Measurements from ENCODE around the gene DEK.
"Not testable (repeated sequence)": the region's sequence is repeated elsewhere in the genome, so short reads cannot be mapped to it uniquely, and the experiment has no call there.

The DEK gene, protein sequence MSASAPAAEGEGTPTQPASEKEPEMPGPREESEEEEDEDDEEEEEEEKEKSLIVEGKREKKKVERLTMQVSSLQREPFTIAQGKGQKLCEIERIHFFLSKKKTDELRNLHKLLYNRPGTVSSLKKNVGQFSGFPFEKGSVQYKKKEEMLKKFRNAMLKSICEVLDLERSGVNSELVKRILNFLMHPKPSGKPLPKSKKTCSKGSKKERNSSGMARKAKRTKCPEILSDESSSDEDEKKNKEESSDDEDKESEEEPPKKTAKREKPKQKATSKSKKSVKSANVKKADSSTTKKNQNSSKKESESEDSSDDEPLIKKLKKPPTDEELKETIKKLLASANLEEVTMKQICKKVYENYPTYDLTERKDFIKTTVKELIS

GRCh38 chr6:18264219-18264922 is at the start of gene DEK:
Gene DEK (minus strand): TSS chr6:18264530. CDS start chr6:18263987, 543 bp downstream.
- peak; percentile 76 for DNase-seq (ENCODE audit: low read depth)

GRCh38 chr6:18312368-18312767 is 48.0 kb upstream of the DEK start:
- no peak for DNase-seq (ENCODE audit: low read depth)

DNA sequence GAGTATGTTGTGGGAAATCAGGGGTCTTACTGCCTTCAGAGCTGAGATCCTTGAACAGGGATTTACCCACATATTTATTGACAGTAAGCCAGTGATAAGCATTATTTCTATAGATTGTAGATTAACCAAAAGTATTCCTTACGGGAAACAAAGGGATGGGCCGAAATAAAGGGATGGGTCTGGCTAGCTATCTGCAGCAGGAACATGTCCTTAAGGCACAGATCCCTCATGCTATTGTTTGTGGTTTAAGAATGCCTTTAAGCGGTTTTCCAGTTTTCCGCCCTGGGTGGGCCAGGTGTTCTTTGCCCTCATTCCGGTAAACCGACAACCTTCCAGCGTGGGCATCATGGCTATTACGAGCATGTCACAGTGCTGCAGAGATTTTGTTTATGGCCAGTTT is 45.7 kb upstream of the DEK start:
- not testable (repeated sequence) for DNase-seq (ENCODE audit: low read depth)

GRCh38 chr6:18309046-18309445 is 44.7 kb upstream of the DEK start:
- no peak for DNase-seq (ENCODE audit: low read depth)

- DNase-seq (ENCODE audit: low read depth): no peak
These were observed 43.9 kb upstream of the DEK start for GRCh38 chr6:18308070-18308735.

DNA sequence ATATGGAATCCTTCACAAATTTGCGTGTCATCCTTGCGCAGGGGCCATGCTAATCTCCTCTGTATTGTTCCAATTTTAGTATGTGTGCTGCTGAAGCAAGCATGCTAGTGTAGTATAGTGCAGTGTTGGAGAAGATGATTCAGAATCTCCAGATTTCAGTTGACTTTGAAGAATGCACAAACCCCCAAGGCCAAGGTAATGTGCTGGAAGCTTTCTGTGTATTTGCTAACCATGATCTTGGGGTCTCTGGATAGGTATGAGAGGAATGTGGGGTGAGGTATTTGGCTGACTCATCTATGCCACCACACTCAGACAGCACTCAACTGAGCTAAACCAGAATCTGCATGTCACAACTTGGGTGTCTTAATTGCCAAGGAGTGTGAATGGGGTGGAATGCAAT is 42.6 kb upstream of the DEK start:
- no peak for DNase-seq (ENCODE audit: low read depth)

DNA sequence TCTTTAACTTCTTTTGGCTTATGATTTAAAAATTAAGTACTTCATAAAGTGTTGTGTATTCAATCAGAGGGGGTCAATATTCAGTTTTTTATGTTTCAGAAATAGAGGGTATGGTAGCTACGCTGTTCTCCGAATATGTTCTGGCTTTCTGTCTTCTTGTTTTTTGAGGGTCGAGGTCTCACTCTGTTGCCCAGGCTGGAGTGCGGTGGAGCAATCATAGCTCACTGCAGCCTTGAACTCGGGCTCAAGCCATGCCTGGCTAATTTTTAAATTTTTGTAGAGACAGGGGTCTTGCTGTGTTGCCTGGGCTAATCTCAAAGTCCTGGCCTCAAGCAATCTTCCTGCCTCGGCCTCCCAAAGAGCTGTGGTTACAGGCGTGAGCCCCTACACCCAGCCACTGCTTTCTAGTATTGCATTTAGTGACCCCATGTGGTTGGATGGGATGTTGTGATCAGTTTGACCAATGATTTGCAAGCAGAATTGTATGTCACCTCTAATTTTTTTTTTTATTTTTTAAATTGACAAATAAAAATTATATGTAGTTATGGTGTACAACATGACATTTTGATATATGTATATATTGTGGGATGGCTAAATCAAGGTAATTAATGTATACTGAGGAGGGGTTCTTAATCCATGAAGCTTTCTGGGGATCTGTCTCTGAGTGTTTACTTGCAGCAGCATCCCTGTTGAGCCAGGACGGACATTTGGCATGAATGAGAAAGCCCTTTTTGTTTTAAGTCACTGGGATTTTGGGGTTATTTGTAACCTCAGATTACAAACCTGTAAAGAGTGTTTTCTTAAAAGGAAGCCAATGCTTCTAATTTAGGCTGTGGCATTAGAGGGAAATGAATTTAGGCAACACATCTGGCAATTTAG is 38.5 kb upstream of the DEK start:
- DNase-seq (ENCODE audit: low read depth): no peak

- DNase-seq (ENCODE audit: low read depth): no peak
These were observed 29.0 kb upstream of the DEK start for GRCh38 chr6:18293076-18293904.

DNA sequence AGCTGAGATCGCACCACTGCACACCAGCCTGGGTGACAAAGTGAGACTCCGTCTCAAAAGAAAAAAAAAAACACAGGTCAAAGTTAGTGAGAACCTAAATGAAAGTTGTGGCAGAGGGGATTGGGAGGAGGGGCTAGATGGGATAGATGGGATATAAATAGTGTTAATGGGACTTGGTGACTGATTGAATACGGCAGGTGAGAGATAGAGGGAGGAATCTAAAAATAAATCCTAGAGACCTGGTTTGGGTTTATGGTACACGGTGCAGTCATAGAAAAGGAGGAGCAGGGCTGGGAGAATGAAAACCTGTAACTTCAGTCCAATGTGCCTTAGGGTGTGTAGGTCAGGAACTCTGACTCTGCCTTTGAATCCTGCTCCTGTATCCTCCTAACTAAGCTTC is 25.0 kb upstream of the DEK start:
- no peak for DNase-seq (ENCODE audit: low read depth)

DNA sequence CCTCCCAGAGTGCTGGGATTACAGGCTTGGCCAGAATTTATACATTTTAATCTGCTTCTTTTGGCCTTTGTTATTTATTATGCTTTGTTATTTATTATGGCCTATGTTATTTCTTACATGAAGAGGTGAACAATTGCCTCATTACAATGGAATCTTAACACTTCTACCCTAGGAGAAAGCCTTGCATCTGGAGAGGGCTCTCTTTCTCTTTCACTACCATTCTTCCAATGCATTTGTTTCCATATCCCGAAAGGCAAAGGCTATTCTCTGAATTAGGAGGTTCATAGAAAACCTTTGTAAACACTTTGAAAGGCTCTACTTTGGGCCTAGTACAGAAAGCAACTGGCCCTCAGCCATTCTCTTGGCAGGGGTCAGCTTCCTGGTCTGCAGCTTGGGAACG is 19.9 kb upstream of the DEK start:
- DNase-seq (ENCODE audit: low read depth): no peak

DNA sequence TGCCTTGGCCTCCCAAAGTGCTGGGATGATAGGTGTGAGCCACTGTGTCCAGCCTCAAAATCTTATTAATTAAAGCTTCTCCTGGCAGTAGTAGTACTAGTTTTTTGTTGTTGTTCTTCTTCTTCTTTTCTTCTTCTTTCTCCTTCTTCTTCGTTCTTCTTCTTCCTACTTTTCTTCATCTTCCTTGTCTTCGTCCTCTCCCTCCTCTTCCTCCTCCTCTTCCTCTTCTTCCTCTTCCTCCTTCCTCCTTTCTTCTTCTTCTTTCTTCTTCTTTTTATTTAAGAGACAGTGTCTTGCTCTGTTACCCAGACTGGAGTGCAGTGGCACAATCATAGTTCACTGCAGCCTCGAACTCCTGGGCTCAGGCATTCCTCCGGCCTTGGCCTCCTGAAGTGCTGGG is 17.2 kb upstream of the DEK start:
- DNase-seq (ENCODE audit: low read depth): no peak

DNA sequence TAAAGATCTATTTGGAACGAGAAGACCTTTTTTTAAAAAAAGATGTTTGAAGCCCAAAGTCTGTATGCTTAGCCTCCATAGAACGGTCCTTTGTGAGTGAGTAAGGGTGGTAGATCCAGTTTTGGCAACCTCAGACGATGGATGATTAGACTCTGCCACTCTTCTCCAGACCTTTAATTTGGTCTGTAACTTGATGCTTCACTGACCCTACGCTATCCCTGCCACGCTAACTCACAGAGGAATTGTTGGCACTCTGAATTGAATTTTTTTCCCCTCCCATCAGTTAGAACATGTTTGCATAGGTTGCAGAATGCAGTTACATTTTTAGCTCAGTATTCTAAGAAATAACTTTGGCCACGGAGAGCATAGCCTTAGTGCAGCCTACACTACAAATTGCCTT is 15.8 kb upstream of the DEK start:
- DNase-seq (ENCODE audit: low read depth): no peak

GRCh38 chr6:18279422-18279821 is 15.1 kb upstream of the DEK start:
- no peak for DNase-seq (ENCODE audit: low read depth)

DNA sequence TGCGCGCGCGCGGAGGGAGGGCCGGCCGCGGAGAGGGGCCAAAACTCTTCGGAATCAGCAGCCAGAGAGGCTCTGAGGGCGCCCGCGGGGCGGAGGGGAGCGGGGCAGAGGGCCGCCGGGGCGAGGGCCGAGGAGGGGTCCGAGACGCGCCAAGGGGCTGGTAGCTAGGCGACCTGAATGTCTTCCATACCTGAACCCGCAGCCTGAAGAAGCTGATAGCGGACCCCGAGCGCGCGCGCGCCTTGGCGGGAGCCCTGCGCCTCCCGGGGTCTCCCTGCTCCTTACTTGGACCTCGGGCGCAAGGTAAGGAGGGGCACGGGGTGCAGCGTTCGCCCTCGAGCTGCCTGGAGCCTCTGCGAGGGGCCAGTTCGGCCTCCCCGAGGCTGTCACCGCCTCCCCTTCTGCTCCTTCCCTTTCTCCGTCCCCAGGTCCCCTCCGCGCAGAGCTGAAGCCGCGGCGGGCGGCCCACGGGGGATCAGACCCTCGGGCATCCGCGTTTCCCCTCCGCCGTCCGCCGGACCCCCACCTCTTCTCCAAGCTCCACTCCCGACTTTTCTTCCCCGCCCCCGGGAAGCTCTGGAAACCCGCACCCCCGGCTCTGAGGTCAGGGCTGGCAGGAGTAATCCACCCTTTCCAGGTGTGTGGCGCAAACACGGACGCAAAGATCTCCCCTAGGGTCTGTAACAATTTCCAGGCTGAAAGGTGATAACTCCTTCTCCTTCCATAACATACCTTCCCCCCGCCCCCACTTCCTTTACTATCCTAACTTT is 13.1 kb upstream of the DEK start:
- DNase-seq (ENCODE audit: low read depth): no peak

DNA sequence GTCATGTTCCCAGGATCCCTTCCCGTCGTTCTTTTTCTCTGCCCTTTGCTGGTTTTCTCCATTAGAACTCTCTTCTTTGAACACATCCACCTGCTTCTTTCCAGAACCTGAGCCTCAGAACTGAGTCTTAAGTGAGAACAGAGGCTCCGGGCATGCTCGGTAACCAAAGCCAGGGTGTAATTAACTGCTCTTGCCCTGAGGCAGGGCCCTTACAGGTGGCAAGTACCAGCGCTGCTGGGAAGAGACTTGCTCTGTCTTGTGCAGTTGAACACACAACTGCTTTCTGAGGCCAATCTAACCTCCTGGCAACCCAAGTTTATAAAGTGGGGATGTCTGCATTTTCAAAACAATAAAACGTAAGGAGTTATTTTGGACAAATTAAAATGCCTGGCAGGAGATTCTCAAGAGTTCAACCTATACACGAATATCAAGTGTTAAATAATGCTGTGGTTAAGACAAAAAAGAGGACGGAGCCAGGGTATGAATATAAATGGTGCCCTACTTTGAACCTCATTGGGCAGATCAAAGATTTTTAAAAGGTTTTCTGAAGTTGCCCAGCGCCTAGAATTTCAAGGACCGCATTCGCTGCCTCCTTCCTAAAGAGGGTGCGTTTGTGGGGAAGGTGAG is 12.4 kb upstream of the DEK start:
- no peak for DNase-seq (ENCODE audit: low read depth)

- no peak for DNase-seq (ENCODE audit: low read depth)
These were observed 5.9 kb upstream of the DEK start for GRCh38 chr6:18270216-18270615.

DNA sequence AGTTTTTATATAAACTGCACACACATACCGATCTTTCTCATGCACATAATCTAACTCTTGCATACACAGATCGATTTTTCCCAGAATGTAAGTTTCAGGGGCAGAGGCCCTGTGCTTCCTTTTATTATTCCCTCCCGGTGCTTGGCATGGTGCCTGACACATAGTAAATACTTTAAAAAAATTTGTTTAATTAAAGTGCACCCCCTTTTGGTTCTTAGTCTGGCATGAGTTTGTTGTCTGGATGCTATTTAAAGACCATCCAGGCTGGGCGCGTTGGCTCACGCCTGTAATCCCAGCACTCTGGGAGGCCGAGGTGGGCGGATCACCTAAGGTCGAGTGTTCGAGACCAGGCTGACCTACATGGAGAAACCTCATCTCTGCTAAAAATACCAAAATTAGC is 5.4 kb upstream of the DEK start:
- DNase-seq (ENCODE audit: low read depth): no peak

- DNase-seq (ENCODE audit: low read depth): no peak
These were observed 4.9 kb upstream of the DEK start for GRCh38 chr6:18269253-18269652.

GRCh38 chr6:18268066-18268465 is 3.7 kb upstream of the DEK start:
- no peak for DNase-seq (ENCODE audit: low read depth)

DNA sequence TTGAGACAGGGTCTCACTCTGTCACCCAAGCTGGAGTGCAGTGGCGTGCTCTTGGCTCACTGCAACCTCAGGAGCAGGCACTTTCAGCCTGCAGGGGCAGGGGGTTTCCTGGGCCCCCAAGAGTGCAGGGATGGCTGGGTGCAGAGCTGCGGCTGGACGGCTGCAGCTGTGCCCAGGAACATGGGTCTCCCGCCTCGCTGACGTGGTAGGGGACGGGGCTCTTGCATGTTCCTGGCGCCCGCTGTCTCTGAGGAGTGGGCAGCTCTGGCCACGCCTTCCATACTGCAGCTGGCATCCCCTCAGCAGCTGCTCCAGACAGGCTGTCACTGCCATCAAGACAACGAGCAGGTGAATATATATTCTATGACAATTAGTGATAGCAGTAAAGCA is 2.2 kb upstream of the DEK start:
- no peak for DNase-seq (ENCODE audit: low read depth)

Data from stimulated activated CD8-positive, alpha-beta memory T cell treated with anti-CD3 and anti-CD28 coated beads, Interleukin-4, amount 100 ng/mL, for 24 hours (primary cell).